ENCODE results near the gene RASL11A. TPM values are rescaled to one million over a fixed set of nuclear protein-coding genes. Genes with fewer than 3 reads are reported as not detected.

The RASL11A gene
- total and polyA plus RNA-seq, 9 donors: 6.2 to 36.3 (median 18.6) TPM

DNA sequence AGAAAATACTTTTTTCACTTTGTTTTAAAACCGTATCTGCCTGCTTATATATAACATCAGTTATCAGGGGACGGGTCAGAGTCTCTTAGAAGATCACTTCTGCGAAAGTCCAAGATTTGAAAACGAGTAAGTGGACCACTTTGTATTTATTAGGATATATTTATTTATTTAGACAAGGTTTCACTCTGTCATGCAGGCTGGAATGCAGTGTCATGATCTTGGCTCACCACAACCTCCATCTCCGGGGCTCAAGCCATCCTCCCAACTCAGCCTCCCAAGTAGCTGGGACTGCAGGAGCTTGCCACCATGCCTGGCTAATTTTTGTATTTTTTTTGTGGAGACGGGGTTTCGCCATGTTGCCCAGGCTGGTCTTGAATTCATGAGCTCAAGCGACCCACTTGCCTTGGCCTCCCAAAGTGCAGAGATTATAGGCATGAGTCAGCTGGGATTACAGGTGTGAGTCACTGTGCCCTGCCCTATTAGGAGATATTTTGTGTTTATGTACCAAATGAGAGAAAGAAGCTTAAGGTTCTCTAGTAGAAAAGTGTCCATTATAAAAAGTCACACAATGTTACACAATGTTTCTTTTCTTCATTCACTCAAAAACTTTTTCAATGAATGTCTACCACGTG, 39.5 kb downstream of the RASL11A start:
- Histone ChIP-seq H3K36me3 (no peaks in the 10 kb centered on the region), H3K27me3 (no peaks in the 10 kb centered on the region), H3K9me3 (no peaks in the 10 kb centered on the region), H3K4me1 (ENCODE audit: insufficient read depth) (no peaks in the 10 kb centered on the region), H3K4me3 (no peak overlapping the region), H3K27ac (no peak overlapping the region)
- 67 to 78% (median 73%) methylated on average over 9 of the region's 9 CpGs for WGBS, 3 donors
- no peak for DNase-seq
- TF ChIP-seq POLR2A (IDR thresholded peaks at IDR 0.05) (no peak), EP300 (IDR thresholded peaks at IDR 0.05) (no peak), CTCF (IDR thresholded peaks at IDR 0.05) (no peak)
- intact Hi-C loops (cut with DNase I): no loop called here

- H3K4me1 ChIP-seq (ENCODE audit: insufficient read depth): no peaks in the 10 kb centered on the region
- no peak for DNase-seq
- H3K27ac ChIP-seq: no peak overlapping the region
- intact Hi-C loops (cut with DNase I): no loop called here
- H3K27me3 ChIP-seq: no peaks in the 10 kb centered on the region
- no peaks in the 10 kb centered on the region for H3K9me3 ChIP-seq
- no peaks in the 10 kb centered on the region for H3K36me3 ChIP-seq
- 46 to 51% (median 49%) methylated on average over 2 of the region's 2 CpGs for WGBS, 3 donors
- H3K4me3 ChIP-seq: no peak overlapping the region
- TF ChIP-seq CTCF (IDR thresholded peaks at IDR 0.05): no peak
- TF ChIP-seq POLR2A (IDR thresholded peaks at IDR 0.05): no peak
- no peak for TF ChIP-seq EP300 (IDR thresholded peaks at IDR 0.05)
Observed at GRCh38 chr13:27310946-27311345, 40.3 kb downstream of the RASL11A start.

GRCh38 chr13:27311518-27312210, 41.0 kb downstream of the RASL11A start:
- DNase-seq: no peak
- H3K36me3 ChIP-seq: no peaks in the 10 kb centered on the region
- H3K27ac ChIP-seq: no peak overlapping the region
- intact Hi-C loops (cut with DNase I): no loop called here
- H3K4me3 ChIP-seq: no peak overlapping the region
- WGBS, 3 donors: 82 to 84% (median 83%) methylated on average over 6 of the region's 6 CpGs
- H3K27me3 ChIP-seq: no peaks in the 10 kb centered on the region
- H3K9me3 ChIP-seq: no peaks in the 10 kb centered on the region
- TF ChIP-seq CTCF (IDR thresholded peaks at IDR 0.05) (no peak), POLR2A (IDR thresholded peaks at IDR 0.05) (no peak), EP300 (IDR thresholded peaks at IDR 0.05) (no peak)
- H3K4me1 ChIP-seq (ENCODE audit: insufficient read depth): no peaks in the 10 kb centered on the region

DNA sequence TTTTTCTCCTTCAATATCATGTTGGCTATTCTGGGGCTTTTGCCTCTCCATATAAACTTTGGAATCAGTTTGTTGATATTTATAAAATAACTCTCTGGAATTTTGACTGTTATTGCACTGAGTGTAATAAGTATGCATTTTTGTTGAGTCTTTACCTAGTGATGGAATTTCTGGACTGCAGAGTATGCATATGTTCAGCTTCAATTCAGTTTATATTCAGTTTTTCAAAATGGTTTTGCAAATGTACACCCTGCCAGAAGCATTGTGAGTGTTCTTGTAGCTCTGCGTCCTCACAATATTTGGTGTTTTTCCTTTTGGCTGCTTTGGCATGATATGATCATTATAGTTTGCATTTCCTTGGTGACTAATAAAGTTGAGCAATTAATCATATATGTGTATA, 43.1 kb downstream of the RASL11A start:
- no peak overlapping the region for H3K27ac ChIP-seq
- H3K4me3 ChIP-seq: no peak overlapping the region
- no peaks in the 10 kb centered on the region for H3K9me3 ChIP-seq
- H3K27me3 ChIP-seq: no peaks in the 10 kb centered on the region
- no peak for DNase-seq
- H3K36me3 ChIP-seq: no peaks in the 10 kb centered on the region
- TF ChIP-seq CTCF (IDR thresholded peaks at IDR 0.05) (no peak), POLR2A (IDR thresholded peaks at IDR 0.05) (no peak), EP300 (IDR thresholded peaks at IDR 0.05) (no peak)
- intact Hi-C loops (cut with DNase I): no loop called here
- WGBS, 3 donors: 14 to 42% (median 16%) methylated on average over 1 of the region's 1 CpG
- no peaks in the 10 kb centered on the region for H3K4me1 ChIP-seq (ENCODE audit: insufficient read depth)

All from ovary (tissue), 9 donors.